Astrocyte (in vitro differentiated cells and primary cell): ENCODE results near the gene ADRA2B.
"Not testable (repeated sequence)": the region's sequence is repeated elsewhere in the genome, so short reads cannot be mapped to it uniquely, and the experiment has no call there.

Experiments
- CTCF ChIP-seq: IDR thresholded peaks from 2 replicates; pipeline ENCODE4 v1.5.1; 2011; ENCODE audit warnings: low read depth, mild to moderate bottlenecking, inconsistent platforms, low read length, moderate library complexity; ENCODE audit not compliant: insufficient read depth
- EZH2 ChIP-seq: IDR thresholded peaks from 2 replicates; pipeline ENCODE4 v1.6.1; 2012; ENCODE audit warnings: mild to moderate bottlenecking, low read length, inconsistent platforms; ENCODE audit not compliant: insufficient read depth

- not testable (repeated sequence) for TF ChIP-seq CTCF, EZH2
Measured at GRCh38 chr2:96160366-96160765, 44.0 kb upstream of the ADRA2B start.
